GM21447 (cell line): ENCODE data around the gene BLNK.

Source experiments
- ATAC-seq: cut with Tn5 transposase; IDR thresholded peaks from one replicate; pipeline ENCODE4 v1.9.1; 2021; ENCODE audit not compliant: unreplicated experiment

BLNK gene

GRCh38 chr10:96153070-96153469 lies 118.3 kb downstream of the BLNK start:
- no peak for ATAC-seq

GRCh38 chr10:96152437-96152836 lies 118.9 kb downstream of the BLNK start:
- no peak for ATAC-seq
